Ishikawa (cell line): ENCODE data around the gene UNC5C.

Source experiments
- CEBPB ChIP-seq: IDR thresholded peaks from 2 replicates; pipeline ENCODE4 v1.6.1; 2012
- CREB1 ChIP-seq: IDR thresholded peaks from 2 replicates; pipeline ENCODE4 v1.6.1; 2012; ENCODE audit warnings: low read depth
- EGR1 ChIP-seq: IDR thresholded peaks from 2 replicates; pipeline ENCODE4 v1.6.1; 2012
- EP300 ChIP-seq: IDR thresholded peaks from 2 replicates; pipeline ENCODE4 v1.6.1; 2012; ENCODE audit warnings: borderline replicate concordance
- FOXM1 ChIP-seq: IDR thresholded peaks from 2 replicates; pipeline ENCODE4 v1.6.1; 2012; ENCODE audit warnings: low read depth, borderline replicate concordance
- NFIC ChIP-seq: IDR thresholded peaks from 2 replicates; pipeline ENCODE4 v1.6.1; 2012
- RAD21 ChIP-seq: IDR thresholded peaks from 2 replicates; pipeline ENCODE4 v1.6.1; 2012; ENCODE audit warnings: low read depth
- TAF1 ChIP-seq: IDR thresholded peaks from 2 replicates; pipeline ENCODE4 v1.6.1; 2012; ENCODE audit warnings: low read depth, mild to moderate bottlenecking
- TCF12 ChIP-seq: IDR thresholded peaks from 2 replicates; pipeline ENCODE4 v1.6.1; 2012; ENCODE audit warnings: low read depth
- TEAD4 ChIP-seq: IDR thresholded peaks from 2 replicates; pipeline ENCODE4 v1.6.1; 2012
- YY1 ChIP-seq: IDR thresholded peaks from 2 replicates; pipeline ENCODE4 v1.6.1; 2012; ENCODE audit warnings: low read depth
- ZBTB7A ChIP-seq: IDR thresholded peaks from 2 replicates; pipeline ENCODE4 v1.6.1; 2012; ENCODE audit warnings: low read depth
- TF ChIP-seq, protein P1 (sequence below): IDR thresholded peaks from 2 replicates; pipeline ENCODE4 v1.6.1; 2012
- TF ChIP-seq, protein P2 (sequence below): IDR thresholded peaks from 2 replicates; pipeline ENCODE4 v1.6.1; 2012; ENCODE audit warnings: low read depth, mild to moderate bottlenecking
- TF ChIP-seq, protein P3 (sequence below): IDR thresholded peaks from 2 replicates; pipeline ENCODE4 v1.6.1; 2012

Gene UNC5C

GRCh38 chr4:95290702-95291101, 258.1 kb downstream of the UNC5C start:
- TF ChIP-seq EP300 (no peak), TEAD4 (no peak), ZBTB7A (no peak), TAF1 (no peak), FOXM1 (no peak), RAD21 (no peak), NFIC (no peak)

GRCh38 chr4:95289028-95289634, 259.6 kb downstream of the UNC5C start:
- TF ChIP-seq YY1 (no peak), FOXM1 (no peak), RAD21 (no peak), ZBTB7A (no peak), NFIC (no peak), CEBPB (no peak), CREB1 (no peak), TAF1 (no peak), EGR1 (no peak), TEAD4 (no peak), EP300 (no peak), TCF12 (no peak)
- TF ChIP-seq, protein P1, sequence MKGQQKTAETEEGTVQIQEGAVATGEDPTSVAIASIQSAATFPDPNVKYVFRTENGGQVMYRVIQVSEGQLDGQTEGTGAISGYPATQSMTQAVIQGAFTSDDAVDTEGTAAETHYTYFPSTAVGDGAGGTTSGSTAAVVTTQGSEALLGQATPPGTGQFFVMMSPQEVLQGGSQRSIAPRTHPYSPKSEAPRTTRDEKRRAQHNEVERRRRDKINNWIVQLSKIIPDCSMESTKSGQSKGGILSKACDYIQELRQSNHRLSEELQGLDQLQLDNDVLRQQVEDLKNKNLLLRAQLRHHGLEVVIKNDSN, result no peak
- TF ChIP-seq, protein P2, sequence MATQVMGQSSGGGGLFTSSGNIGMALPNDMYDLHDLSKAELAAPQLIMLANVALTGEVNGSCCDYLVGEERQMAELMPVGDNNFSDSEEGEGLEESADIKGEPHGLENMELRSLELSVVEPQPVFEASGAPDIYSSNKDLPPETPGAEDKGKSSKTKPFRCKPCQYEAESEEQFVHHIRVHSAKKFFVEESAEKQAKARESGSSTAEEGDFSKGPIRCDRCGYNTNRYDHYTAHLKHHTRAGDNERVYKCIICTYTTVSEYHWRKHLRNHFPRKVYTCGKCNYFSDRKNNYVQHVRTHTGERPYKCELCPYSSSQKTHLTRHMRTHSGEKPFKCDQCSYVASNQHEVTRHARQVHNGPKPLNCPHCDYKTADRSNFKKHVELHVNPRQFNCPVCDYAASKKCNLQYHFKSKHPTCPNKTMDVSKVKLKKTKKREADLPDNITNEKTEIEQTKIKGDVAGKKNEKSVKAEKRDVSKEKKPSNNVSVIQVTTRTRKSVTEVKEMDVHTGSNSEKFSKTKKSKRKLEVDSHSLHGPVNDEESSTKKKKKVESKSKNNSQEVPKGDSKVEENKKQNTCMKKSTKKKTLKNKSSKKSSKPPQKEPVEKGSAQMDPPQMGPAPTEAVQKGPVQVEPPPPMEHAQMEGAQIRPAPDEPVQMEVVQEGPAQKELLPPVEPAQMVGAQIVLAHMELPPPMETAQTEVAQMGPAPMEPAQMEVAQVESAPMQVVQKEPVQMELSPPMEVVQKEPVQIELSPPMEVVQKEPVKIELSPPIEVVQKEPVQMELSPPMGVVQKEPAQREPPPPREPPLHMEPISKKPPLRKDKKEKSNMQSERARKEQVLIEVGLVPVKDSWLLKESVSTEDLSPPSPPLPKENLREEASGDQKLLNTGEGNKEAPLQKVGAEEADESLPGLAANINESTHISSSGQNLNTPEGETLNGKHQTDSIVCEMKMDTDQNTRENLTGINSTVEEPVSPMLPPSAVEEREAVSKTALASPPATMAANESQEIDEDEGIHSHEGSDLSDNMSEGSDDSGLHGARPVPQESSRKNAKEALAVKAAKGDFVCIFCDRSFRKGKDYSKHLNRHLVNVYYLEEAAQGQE, result no peak
- TF ChIP-seq, protein P3, sequence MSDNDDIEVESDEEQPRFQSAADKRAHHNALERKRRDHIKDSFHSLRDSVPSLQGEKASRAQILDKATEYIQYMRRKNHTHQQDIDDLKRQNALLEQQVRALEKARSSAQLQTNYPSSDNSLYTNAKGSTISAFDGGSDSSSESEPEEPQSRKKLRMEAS, result no peak

DNA sequence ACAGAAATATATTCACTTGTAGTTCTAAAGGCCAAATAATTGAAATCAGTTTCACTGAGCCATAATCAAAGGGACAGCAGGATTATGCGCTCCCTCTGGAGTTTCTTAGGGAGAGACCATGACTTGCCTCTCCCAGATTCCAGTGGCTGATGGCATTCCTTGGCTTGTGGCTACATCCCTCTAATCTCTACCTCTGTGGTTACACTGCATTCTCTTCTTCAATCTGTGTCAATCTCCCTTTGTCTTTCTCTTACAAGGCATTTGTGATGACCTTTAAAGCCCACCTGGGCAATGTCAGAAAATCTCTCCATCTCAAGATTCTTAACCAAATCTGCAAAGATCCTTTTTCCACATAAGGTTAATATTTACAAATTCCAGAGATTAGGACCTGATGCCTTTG, 260.2 kb downstream of the UNC5C start:
- TF ChIP-seq TCF12, result no peak

DNA sequence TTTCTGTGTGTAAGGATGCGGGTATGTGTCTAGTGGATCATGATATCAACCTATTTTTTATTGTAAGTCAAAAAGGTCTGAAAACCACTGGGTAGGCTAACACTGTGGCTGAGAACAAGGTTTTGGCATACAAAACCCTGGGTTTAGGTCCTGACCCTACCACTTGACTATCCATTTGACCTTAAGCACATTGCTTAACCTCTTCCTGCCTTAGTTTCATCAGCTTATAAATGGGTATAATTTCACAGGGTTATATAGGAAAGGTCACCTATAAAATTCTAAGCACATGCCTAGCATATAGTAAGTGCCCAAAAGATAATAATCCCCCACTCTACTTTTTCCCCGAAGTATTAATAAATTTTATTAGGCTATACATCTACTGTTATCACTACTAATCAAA, 263.0 kb downstream of the UNC5C start:
- TF ChIP-seq EP300, result no peak
- TF ChIP-seq YY1, result no peak

GRCh38 chr4:95284655-95285054, 264.1 kb downstream of the UNC5C start:
- no peak for TF ChIP-seq EP300
- TF ChIP-seq TCF12, result no peak
- TF ChIP-seq CREB1, result no peak
- TF ChIP-seq ZBTB7A, result no peak
- TF ChIP-seq FOXM1, result no peak
- TF ChIP-seq TAF1, result no peak
- TF ChIP-seq YY1, result no peak
- no peak for TF ChIP-seq EGR1
- TF ChIP-seq, protein P3, result no peak
- no peak for TF ChIP-seq NFIC
- TF ChIP-seq TEAD4, result no peak
- TF ChIP-seq RAD21, result no peak
- TF ChIP-seq, protein P1, result no peak
- no peak for TF ChIP-seq CEBPB
- TF ChIP-seq, protein P2, result no peak

- no peak for TF ChIP-seq RAD21
- no peak for TF ChIP-seq YY1
- no peak for TF ChIP-seq FOXM1
- no peak for TF ChIP-seq NFIC
- no peak for TF ChIP-seq CREB1
- no peak for TF ChIP-seq EGR1
- TF ChIP-seq ZBTB7A, result no peak
- TF ChIP-seq, protein P2, result no peak
- TF ChIP-seq EP300, result no peak
- TF ChIP-seq, protein P1, result no peak
These were observed 265.5 kb downstream of the UNC5C start for GRCh38 chr4:95283320-95283719.
